ENCODE results near the gene ZNF326.

ZNF326 gene

DNA sequence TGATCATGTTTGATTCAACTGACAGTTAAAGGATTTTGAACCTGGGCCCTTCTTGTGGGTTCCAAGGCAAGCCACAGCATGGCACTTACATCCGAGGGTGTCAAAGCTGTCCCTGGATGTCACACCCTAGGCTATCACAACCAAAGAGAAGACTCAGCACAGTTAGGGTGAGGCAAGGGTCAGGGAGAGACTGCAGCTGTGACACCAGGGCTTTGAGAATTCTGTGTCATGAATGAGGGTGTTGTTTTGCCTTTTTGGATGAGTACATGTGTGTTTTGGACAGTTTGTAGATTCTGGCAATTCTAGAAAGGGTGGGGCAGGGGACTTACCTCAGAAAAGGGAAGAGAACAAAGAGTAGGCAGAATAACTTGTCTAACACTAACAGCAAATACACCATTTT is 37.8 kb upstream of the ZNF326 start:
- TF ChIP-seq, protein P1, sequence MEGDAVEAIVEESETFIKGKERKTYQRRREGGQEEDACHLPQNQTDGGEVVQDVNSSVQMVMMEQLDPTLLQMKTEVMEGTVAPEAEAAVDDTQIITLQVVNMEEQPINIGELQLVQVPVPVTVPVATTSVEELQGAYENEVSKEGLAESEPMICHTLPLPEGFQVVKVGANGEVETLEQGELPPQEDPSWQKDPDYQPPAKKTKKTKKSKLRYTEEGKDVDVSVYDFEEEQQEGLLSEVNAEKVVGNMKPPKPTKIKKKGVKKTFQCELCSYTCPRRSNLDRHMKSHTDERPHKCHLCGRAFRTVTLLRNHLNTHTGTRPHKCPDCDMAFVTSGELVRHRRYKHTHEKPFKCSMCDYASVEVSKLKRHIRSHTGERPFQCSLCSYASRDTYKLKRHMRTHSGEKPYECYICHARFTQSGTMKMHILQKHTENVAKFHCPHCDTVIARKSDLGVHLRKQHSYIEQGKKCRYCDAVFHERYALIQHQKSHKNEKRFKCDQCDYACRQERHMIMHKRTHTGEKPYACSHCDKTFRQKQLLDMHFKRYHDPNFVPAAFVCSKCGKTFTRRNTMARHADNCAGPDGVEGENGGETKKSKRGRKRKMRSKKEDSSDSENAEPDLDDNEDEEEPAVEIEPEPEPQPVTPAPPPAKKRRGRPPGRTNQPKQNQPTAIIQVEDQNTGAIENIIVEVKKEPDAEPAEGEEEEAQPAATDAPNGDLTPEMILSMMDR (IDR thresholded peaks at IDR 0.05; ENCODE audit: low read depth, low read length) = no peak
- no peak overlapping the region for H3K4me3 ChIP-seq (ENCODE audit: low read depth, low read length)

DNA sequence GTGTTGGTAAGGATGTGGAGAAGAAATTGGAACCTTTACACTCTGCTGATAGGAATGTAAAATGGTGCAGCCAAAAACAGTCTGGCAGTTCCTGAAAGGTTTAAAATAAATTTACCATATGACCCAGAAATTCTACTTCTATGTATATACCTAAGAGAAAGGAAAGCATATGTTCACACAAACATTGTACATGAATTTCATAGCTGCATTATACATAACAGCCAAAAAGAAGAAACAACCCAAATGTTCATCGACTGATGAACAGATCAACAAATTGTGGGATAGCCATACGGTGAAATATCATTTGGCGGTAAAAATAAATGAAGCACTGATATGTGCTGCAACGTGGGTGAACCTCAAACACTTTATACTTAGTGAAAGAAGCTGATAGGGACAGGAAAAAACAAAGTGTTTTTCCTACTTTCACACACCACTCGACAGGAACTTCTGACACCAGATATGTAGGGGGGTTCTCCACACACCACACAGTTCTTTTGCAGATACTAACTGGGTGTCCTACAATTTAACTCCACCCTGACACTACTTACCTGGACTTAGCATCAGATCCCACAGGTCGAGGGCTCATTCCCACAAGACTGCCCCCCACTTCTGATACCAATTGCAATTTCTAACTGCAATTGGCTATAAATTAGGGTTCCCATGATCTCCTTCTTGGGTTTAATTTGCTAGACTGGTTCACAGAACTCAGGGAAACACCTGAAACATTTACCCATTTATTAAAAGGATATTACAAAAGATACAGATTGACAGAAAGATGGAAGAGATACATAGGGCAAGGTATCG is 35.9 kb upstream of the ZNF326 start:
- TF ChIP-seq, protein P1 (IDR thresholded peaks at IDR 0.05; ENCODE audit: low read depth, low read length) = no peak
- no peak overlapping the region for H3K4me3 ChIP-seq (ENCODE audit: low read depth, low read length)

DNA sequence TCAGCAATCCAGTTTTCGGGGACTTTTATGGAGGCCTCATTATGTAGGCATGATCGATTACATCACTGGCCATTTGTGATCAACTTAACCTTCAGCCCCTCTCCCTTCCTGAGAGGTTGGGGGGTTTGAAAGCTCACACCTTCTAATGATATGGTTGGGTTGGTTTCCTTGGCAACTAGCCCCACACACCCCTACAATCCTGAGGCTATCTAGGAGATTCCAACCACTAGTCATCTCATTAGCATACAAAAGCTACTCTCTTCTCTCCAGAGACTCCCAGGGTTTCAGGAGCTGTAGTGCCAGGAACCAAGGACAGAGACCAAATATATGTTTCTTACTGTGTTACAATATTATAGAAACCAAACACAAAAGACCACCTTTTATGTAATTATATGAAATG is 35.2 kb upstream of the ZNF326 start:
- TF ChIP-seq, protein P1 (IDR thresholded peaks at IDR 0.05; ENCODE audit: low read depth, low read length) = no peak

DNA sequence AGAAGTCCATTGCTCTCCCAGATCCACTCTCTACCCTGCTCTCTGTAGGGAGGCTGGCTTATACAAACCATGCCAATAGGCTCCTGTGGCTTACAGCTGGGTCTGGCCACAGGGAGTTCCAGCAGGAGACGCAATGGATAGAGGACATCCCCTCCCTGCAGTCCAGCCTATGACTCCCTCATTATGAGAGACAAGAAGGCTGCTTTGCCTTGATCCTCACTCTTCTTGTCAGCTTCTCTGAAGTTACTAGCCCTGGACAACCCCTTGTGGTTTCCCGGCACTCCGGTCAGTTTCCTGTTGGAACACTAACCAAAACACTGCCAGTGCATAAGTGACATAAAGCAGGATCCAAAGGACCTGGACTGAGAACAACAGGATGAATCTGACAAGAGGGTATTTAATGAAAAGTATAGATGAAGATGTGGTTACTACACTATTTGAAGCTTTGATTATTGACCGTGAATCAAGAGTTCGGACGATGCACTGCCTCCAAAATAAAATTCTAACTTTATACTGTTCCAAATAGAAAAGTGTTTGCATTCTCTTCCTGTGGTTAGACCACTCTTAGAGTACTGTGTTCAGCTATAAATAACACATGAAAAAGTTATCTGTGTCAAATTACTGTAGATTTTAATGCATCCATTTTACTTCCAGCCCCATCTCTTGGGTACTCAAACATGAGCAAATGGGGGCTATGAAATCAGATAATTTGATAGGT is 32.7 kb upstream of the ZNF326 start:
- no peak overlapping the region for H3K4me3 ChIP-seq (ENCODE audit: low read depth, low read length)

More for the DNA sequence above, 35.2 kb upstream of the ZNF326 start:
- no peak overlapping the region for H3K4me3 ChIP-seq (ENCODE audit: low read depth, low read length)

DNA sequence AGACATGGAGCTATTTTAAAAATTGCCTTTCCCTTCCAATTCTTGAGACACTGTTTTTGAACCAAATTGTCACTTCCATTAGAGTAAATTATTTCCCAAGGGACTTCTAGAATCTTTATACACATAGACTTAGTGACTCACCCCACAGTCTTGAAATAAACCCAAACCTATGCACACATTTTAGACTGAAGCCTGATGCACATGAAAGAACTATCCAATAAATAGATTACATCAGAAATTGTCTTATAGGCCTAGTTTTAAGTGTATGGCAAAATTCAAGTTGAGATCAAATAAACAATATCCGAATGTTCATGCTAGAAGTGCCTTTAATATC is 32.2 kb upstream of the ZNF326 start:
- TF ChIP-seq, protein P1 (IDR thresholded peaks at IDR 0.05; ENCODE audit: low read depth, low read length) = no peak
- no peak overlapping the region for H3K4me3 ChIP-seq (ENCODE audit: low read depth, low read length)

More for the DNA sequence above, 32.7 kb upstream of the ZNF326 start:
- TF ChIP-seq, protein P1 (IDR thresholded peaks at IDR 0.05; ENCODE audit: low read depth, low read length) = no peak

DNA sequence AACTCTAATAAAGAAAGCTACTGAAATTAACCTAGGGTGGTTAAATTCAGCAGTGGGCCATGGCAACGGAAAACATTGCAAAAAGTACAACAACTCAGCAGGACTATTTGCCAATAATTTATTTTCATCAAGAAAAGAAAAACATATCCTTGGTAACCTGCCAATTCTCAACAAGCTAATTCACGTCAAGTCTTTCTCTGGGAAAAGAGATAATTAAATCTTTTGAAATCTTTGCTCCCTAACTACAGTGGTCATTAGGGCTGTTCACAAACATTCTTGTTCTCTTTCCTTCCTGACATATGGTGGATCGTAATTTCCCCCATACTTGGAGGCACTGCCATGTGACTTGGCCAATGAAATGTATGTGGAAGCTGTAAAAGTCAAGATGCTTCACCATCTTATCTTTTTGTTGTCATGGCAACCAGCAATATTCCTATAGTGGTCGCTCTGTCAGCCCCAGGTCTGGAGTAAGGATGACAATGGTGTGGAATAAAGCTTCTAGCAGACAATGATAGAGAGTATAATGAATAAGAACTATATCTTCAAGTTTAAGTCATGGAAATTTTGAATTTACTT is 29.6 kb upstream of the ZNF326 start:
- TF ChIP-seq, protein P1 (IDR thresholded peaks at IDR 0.05; ENCODE audit: low read depth, low read length) = no peak
- no peak overlapping the region for H3K4me3 ChIP-seq (ENCODE audit: low read depth, low read length)

DNA sequence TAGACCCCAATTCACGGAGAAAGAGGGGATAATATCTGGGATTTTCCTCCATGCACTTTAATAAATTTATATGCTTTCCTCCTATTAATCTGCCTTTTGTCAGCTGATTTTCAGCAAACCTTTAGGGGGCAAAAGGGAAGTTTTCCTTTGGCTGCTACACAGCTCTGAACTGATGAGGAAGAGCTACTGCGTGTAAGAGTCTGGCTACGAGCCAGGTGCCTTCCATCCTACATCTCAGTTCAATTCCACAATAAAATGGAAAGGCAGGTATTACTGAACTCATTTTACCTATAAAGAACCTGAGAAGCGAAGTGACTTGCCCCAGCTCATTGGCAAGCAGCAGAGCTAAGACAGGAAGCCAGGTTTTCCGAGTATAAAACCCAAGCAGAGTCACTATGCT is 28.3 kb upstream of the ZNF326 start:
- TF ChIP-seq, protein P1 (IDR thresholded peaks at IDR 0.05; ENCODE audit: low read depth, low read length) = no peak
- no peak overlapping the region for H3K4me3 ChIP-seq (ENCODE audit: low read depth, low read length)

Measured in WI38 (cell line).